Neuronal stem cell (in vitro differentiated cells): Measurements from ENCODE around the gene GCSH. TPM values are rescaled to one million over a fixed set of nuclear protein-coding genes. Genes with fewer than 3 reads are reported as not detected.

Experiments used
- DNase-seq: peaks from one replicate; pipeline ENCODE4 v3.0.0-alpha.2; 2013; ENCODE audit warnings: low spot score
- H2AFZ ChIP-seq: one replicate; pipeline ENCODE4 v1.6.1; 2013; ENCODE audit warnings: mild to moderate bottlenecking, low read length, inconsistent platforms
- H2AK5ac ChIP-seq: 2 replicates; pipeline ENCODE4 v1.6.1; 2013; ENCODE audit warnings: low read depth, mild to moderate bottlenecking, inconsistent platforms, low read length, moderate library complexity, mixed read lengths
- H2BK120ac ChIP-seq: 2 replicates; pipeline ENCODE4 v1.6.1; 2013; ENCODE audit warnings: low read depth, mild to moderate bottlenecking, inconsistent platforms, low read length, moderate library complexity, mixed read lengths
- H2BK12ac ChIP-seq: one replicate; pipeline ENCODE4 v1.6.1; 2013; ENCODE audit warnings: low read length, inconsistent platforms
- H2BK15ac ChIP-seq: 2 replicates; pipeline ENCODE4 v1.6.1; 2013; ENCODE audit warnings: mild to moderate bottlenecking, low read length, inconsistent platforms, mixed read lengths
- H2BK5ac ChIP-seq: one replicate; pipeline ENCODE4 v1.6.1; 2013; ENCODE audit warnings: inconsistent platforms, mild to moderate bottlenecking, low read length, moderate library complexity
- H3K14ac ChIP-seq: one replicate; pipeline ENCODE4 v1.6.1; 2013; ENCODE audit warnings: low read length, inconsistent platforms
- H3K18ac ChIP-seq: 2 replicates; pipeline ENCODE4 v1.6.1; 2013; ENCODE audit warnings: low read length, inconsistent platforms
- H3K23ac ChIP-seq: 2 replicates; pipeline ENCODE4 v1.6.1; 2013; ENCODE audit warnings: low read depth, mild to moderate bottlenecking, mixed read lengths, low read length, inconsistent platforms; ENCODE audit not compliant: poor library complexity
- H3K27ac ChIP-seq: replicated peaks from 3 replicates; pipeline ENCODE4 v1.5.1; 2013; ENCODE audit warnings: low read length, inconsistent platforms
- H3K27me3 ChIP-seq, 3 experiments: 2 replicates each; pipeline ENCODE4 v1.6.1; 2013; ENCODE audit warnings: low read length in 3 of 3, mild to moderate bottlenecking in 2 of 3, inconsistent platforms in 1 of 3, low read depth in 1 of 3, mixed read lengths in 1 of 3, moderate library complexity in 1 of 3; ENCODE audit not compliant: control insufficient read depth in 3 of 3, insufficient read depth in 3 of 3
- H3K36me3 ChIP-seq, 2 donors: replicated peaks in 1 of 2; 2 replicates each; pipeline ENCODE4 v1.6.1; 2013; ENCODE audit warnings: low read length in 2 of 2; ENCODE audit not compliant: control insufficient read depth in 2 of 2, insufficient read depth in 2 of 2
- H3K4ac ChIP-seq: 2 replicates; pipeline ENCODE4 v1.6.1; 2013; ENCODE audit warnings: inconsistent platforms, mild to moderate bottlenecking, low read length, moderate library complexity
- H3K4me1 ChIP-seq, 2 donors: 1 replicate in 1 of 2; 2 replicates in 1 of 2; pipeline ENCODE4 v1.6.1; 2013; ENCODE audit warnings: low read length in 2 of 2, low read depth in 1 of 2; ENCODE audit not compliant: control insufficient read depth in 2 of 2, insufficient read depth in 1 of 2
- H3K4me2 ChIP-seq: one replicate; pipeline ENCODE4 v1.6.1; 2013; ENCODE audit warnings: mild to moderate bottlenecking, low read length, inconsistent platforms; ENCODE audit not compliant: insufficient read depth, poor library complexity, severe bottlenecking
- H3K4me3 ChIP-seq, 2 donors: 2 replicates each; pipeline ENCODE4 v1.5.1; 2013; ENCODE audit warnings: low read length in 2 of 2, mild to moderate bottlenecking in 2 of 2, inconsistent platforms in 1 of 2, moderate library complexity in 1 of 2
- H3K79me1 ChIP-seq: one replicate; pipeline ENCODE4 v1.6.1; 2013; ENCODE audit warnings: low read depth, mild to moderate bottlenecking, inconsistent platforms, low read length, moderate library complexity
- H3K9ac ChIP-seq: one replicate; pipeline ENCODE4 v1.6.1; 2013; ENCODE audit warnings: mild to moderate bottlenecking, low read depth, low read length, inconsistent platforms; ENCODE audit not compliant: poor library complexity
- H3K9me3 ChIP-seq, 2 donors: replicated peaks in 1 of 2; 2 replicates each; pipeline versions ENCODE3 to v1.6.1; 2013; ENCODE audit warnings: low read length in 2 of 2, mild to moderate bottlenecking in 2 of 2, inconsistent platforms in 1 of 2, low read depth in 1 of 2, mixed read lengths in 1 of 2, moderate library complexity in 1 of 2; ENCODE audit not compliant: control insufficient read depth in 2 of 2, insufficient read depth in 1 of 2
- H4K8ac ChIP-seq: one replicate; pipeline ENCODE4 v1.6.1; 2013; ENCODE audit warnings: low read depth, mild to moderate bottlenecking, inconsistent platforms, low read length, moderate library complexity
- H4K91ac ChIP-seq: one replicate; pipeline ENCODE4 v1.6.1; 2013; ENCODE audit warnings: low read length, low read depth, mild to moderate bottlenecking, inconsistent platforms; ENCODE audit not compliant: poor library complexity
- WGBS, 2 donors: extraction: QIAGEN DNeasy Blood & Tissue Kit; methylation state at CpG; one replicate each; pipeline ENCODE4 v1.1.7; 2013; ENCODE audit warnings: missing lambda C conversion rate in 2 of 2, mixed read lengths in 1 of 2; ENCODE audit not compliant: insufficient read length in 2 of 2, insufficient replicate concordance in 1 of 2; ENCODE audit errors: extremely low coverage in 2 of 2; 5-methylcytosine and 5-hydroxymethylcytosine counted together
- small RNA-seq: library from polyadenylated mRNA; stranded (forward); fragments of <200 nt; extraction: miRNeasy Mini kit (QIAGEN cat#:217004); gene quantifications from one replicate; pipeline ENCODE3, GENCODE V24; 2013; ENCODE audit not compliant: insufficient read depth

Gene GCSH

GRCh38 chr16:81035398-81035974 is 60.7 kb downstream of the GCSH start, which contains the start of gene ATMIN:
ATMIN (plus strand) TSS chr16:81035842; CDS start chr16:81035871, 29 bp downstream.
- peak within 1 kb of the TSS; percentile 68 for H3K4me2 ChIP-seq
- H3K36me3 ChIP-seq: peaks cover 2 to 31% of the 10 kb centered on the region in 2 donors
- H3K9me3 ChIP-seq: no peaks in the 10 kb centered on the region
- H4K8ac ChIP-seq: no peak within 1 kb of the TSS
- H2BK5ac ChIP-seq: no peak within 1 kb of the TSS
- H3K4me1 ChIP-seq: peaks cover 5 to 9% of the 10 kb centered on the region in 2 donors
- H3K14ac ChIP-seq: peak within 1 kb of the TSS; percentile 92
- peak within 1 kb of the TSS; percentile 97 for H3K9ac ChIP-seq
- H3K27me3 ChIP-seq: no peaks in the 10 kb centered on the region
- H4K91ac ChIP-seq: no peak within 1 kb of the TSS
- H3K4me3 ChIP-seq: peak within 1 kb of the TSS; percentile 89 to 100
- H3K27ac ChIP-seq: peak within 1 kb of the TSS; percentile 40
- H3K18ac ChIP-seq: peak within 1 kb of the TSS; percentile 97
- H2AK5ac ChIP-seq: no peak within 1 kb of the TSS
- H2BK12ac ChIP-seq: no peak within 1 kb of the TSS
- WGBS, 2 donors: no CpG with 5 or more reads among the region's 54 CpGs
- H2BK15ac ChIP-seq: no peak within 1 kb of the TSS
- H3K4ac ChIP-seq: no peak within 1 kb of the TSS
- DNase-seq: peak; percentile 89
- no peak within 1 kb of the TSS for H2BK120ac ChIP-seq
- H2AFZ ChIP-seq: peak within 1 kb of the TSS; percentile 88
- no peaks in the 10 kb centered on the region for H3K79me1 ChIP-seq
- H3K23ac ChIP-seq: peak within 1 kb of the TSS; percentile 69

Small RNAs within 50 kb of the gene (small RNA-seq; reads per million reads assigned to genes)
- not detected for gene AC092718.3
- not detected for gene RNU6-1191P
